Calu3 (cell line): ENCODE results near the gene PKN2. TPM values are rescaled to one million over a fixed set of nuclear protein-coding genes. Genes with fewer than 3 reads are reported as not detected.
"Not testable (repeated sequence)": the region's sequence is repeated elsewhere in the genome, so short reads cannot be mapped to it uniquely, and the experiment has no call there.

Experiments used
- BruUV-seq: library from RNA; stranded (reverse); fragments of 400-500 nt; replicated peaks from 2 replicates; lab custom pipeline; 2021; lab: Mats Ljungman, UMichigan
- CTCF ChIA-PET: fragments of 300-600 bp; sonication (Branson Sonifier 250); formaldehyde crosslinking; loops from one replicate; lab custom pipeline; 2022; ENCODE audit warnings: antibody characterized with exemption; lab: Charles Lee
- DNase-seq: peaks from one replicate; pipeline ENCODE4 v3.0.0; 2022
- H3K27ac Mint-ChIP-seq: one replicate; pipeline ENCODE4 v1.8.0; 2022; ENCODE audit warnings: mixed read lengths; ENCODE audit not compliant: unreplicated experiment
- H3K27me3 Mint-ChIP-seq: one replicate; pipeline ENCODE4 v1.8.0; 2022; ENCODE audit warnings: mixed read lengths; ENCODE audit not compliant: unreplicated experiment
- H3K36me3 Mint-ChIP-seq: one replicate; pipeline ENCODE4 v1.8.0; 2022; ENCODE audit warnings: mild to moderate bottlenecking, moderate library complexity, mixed read lengths; ENCODE audit not compliant: insufficient read depth, unreplicated experiment
- H3K4me1 Mint-ChIP-seq: one replicate; pipeline ENCODE4 v1.8.0; 2022; ENCODE audit warnings: mild to moderate bottlenecking, low read depth, mixed read lengths; ENCODE audit not compliant: unreplicated experiment
- H3K4me3 Mint-ChIP-seq: one replicate; pipeline ENCODE4 v1.8.0; 2022; ENCODE audit warnings: mild to moderate bottlenecking, low read depth, moderate library complexity, mixed read lengths; ENCODE audit not compliant: unreplicated experiment
- H3K9me3 Mint-ChIP-seq: one replicate; pipeline ENCODE4 v1.8.0; 2022; ENCODE audit warnings: low read depth, mixed read lengths; ENCODE audit not compliant: unreplicated experiment
- intact Hi-C: fragments of 100-400 bp; cut with micrococcal nuclease; formaldehyde crosslinking; loops from one replicate; pipeline ENCODE4 v1.10.0; 2022; ENCODE audit not compliant: unreplicated experiment
- total RNA-seq: library from RNA; stranded (reverse); gene quantifications from 2 replicates; pipeline ENCODE4 v1.2.3, GENCODE V29; 2022
- TF ChIP-seq, protein P1 (sequence below): fragments of 200-600 bp; IDR thresholded peaks from one replicate; pipeline ENCODE4 v1.8.0; 2022; ENCODE audit warnings: antibody characterized with exemption; ENCODE audit not compliant: unreplicated experiment

Gene PKN2
- total RNA-seq, 1 experiment from 2014 or later = 82.8 TPM

DNA sequence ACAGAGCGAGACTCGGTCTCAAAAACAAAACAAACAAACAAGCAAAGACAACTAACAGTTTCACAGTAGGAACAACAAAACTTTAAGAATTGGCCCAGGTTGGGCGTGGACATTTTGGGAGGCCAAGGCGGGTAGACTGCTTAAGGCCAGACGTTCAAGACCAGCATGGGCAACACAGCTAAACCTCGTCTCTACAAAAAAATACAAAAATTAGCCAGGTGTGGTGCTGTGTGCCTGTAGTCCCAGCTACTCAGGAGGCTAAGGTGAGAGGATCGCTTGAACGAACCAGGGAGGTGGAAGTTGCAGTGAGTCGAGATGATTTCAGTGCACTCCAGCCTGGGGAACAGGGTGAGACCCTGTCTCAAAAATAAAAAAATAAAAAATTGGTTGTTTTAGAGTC, 193.8 kb downstream of the PKN2 start:
- TF ChIP-seq, protein P1, sequence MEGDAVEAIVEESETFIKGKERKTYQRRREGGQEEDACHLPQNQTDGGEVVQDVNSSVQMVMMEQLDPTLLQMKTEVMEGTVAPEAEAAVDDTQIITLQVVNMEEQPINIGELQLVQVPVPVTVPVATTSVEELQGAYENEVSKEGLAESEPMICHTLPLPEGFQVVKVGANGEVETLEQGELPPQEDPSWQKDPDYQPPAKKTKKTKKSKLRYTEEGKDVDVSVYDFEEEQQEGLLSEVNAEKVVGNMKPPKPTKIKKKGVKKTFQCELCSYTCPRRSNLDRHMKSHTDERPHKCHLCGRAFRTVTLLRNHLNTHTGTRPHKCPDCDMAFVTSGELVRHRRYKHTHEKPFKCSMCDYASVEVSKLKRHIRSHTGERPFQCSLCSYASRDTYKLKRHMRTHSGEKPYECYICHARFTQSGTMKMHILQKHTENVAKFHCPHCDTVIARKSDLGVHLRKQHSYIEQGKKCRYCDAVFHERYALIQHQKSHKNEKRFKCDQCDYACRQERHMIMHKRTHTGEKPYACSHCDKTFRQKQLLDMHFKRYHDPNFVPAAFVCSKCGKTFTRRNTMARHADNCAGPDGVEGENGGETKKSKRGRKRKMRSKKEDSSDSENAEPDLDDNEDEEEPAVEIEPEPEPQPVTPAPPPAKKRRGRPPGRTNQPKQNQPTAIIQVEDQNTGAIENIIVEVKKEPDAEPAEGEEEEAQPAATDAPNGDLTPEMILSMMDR = no peak
- no peaks in the 10 kb centered on the region for H3K27me3 Mint-ChIP-seq
- H3K9me3 Mint-ChIP-seq = no peaks in the 10 kb centered on the region
- BruUV-seq = no TSS peak
- H3K4me1 Mint-ChIP-seq = peaks cover 20% of the 10 kb centered on the region
- peaks cover 28% of the 10 kb centered on the region for H3K36me3 Mint-ChIP-seq
- intact Hi-C loops = loop anchor here (1.0 to 2.0 kb wide), 2 partner anchors 142 to 223 kb away; no protein-coding TSS in a partner anchor
- DNase-seq = no peak
- H3K4me3 Mint-ChIP-seq = no peak overlapping the region
- H3K27ac Mint-ChIP-seq = no peak overlapping the region
- CTCF ChIA-PET = no interaction called here

DNA sequence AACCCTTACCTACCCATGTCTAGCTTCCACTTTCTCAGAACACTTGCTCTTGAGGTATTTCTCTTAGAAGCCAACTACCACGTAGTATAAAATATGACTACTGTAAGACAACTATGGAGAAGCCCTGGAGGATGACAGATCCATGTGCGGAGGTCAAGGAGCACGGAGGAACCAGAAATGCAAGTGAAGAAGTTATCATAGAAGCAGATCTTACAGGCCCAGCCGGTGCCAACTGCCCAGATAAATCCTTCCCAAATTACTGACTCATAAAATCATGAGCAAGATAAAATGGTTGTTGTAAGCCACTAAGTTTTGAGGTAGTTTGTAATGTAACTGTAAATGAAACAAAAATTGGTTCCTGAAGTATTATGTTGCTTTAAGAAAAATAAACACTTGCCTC, 194.7 kb downstream of the PKN2 start:
- CTCF ChIA-PET = interaction anchor here (0.6 kb wide), 3 partner anchors 80 to 147 kb away, joined by 3 to 4 read pairs (median 3); no protein-coding TSS in a partner anchor
- H3K9me3 Mint-ChIP-seq = no peaks in the 10 kb centered on the region
- peaks cover 33% of the 10 kb centered on the region for H3K36me3 Mint-ChIP-seq
- H3K4me1 Mint-ChIP-seq = peaks cover 25% of the 10 kb centered on the region
- no peak for DNase-seq
- intact Hi-C loops = no loop called here
- BruUV-seq = no TSS peak
- no peak overlapping the region for H3K27ac Mint-ChIP-seq
- TF ChIP-seq, protein P1 = no peak
- H3K27me3 Mint-ChIP-seq = no peaks in the 10 kb centered on the region
- H3K4me3 Mint-ChIP-seq = no peak overlapping the region

DNA sequence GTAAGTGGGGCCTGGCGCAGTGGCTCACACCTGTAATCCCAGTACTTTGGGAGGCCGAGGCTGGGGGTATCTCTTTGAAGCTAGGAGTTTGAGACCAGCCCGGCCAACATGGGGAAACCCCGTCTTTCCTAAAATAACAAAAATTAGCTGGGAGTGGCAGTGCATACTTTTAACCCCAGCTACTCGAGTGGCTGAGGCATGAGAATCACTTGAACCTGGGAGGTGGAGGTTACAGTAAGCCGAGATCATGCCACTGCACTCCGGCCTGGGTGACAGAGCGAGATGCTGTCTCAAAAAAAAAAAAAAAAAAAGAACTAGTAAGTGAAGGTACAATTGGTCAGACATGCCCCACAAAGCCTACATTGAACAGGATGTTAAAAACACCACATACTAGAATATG, 196.6 kb downstream of the PKN2 start:
- BruUV-seq, H3K9me3 Mint-ChIP-seq, H3K4me3 Mint-ChIP-seq, DNase-seq, H3K27me3 Mint-ChIP-seq, H3K27ac Mint-ChIP-seq, intact Hi-C loops, CTCF ChIA-PET: not testable (repeated sequence)
- Mint-ChIP-seq H3K4me1 (peaks cover 24% of the 10 kb centered on the region), H3K36me3 (peaks cover 48% of the 10 kb centered on the region)

DNA sequence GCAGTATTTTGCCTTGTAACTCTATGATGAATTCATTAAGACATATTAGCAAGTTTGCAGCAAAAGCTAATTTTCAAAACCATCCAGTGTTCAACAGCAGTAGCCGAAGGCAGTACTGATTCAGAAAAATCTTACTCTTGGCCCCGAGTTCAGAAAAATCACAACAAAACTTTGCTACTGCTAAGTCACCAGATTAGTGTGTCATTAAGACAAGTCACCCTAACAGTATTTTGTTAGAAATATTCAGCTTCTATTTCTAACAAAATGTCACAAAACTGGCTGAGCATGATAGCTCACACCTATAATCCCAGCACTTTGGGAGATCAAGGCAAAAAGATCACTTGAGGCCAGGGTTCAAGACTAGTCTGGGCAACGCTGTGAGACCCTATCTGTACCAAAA, 199.1 kb downstream of the PKN2 start:
- Mint-ChIP-seq H3K27ac (no peak overlapping the region), H3K4me3 (peak overlapping the region; percentile 12), H3K27me3 (no peaks in the 10 kb centered on the region), H3K9me3 (no peaks in the 10 kb centered on the region), H3K4me1 (peaks cover 26% of the 10 kb centered on the region), H3K36me3 (peaks cover 56% of the 10 kb centered on the region)
- intact Hi-C loops = no loop called here
- no peak for DNase-seq
- CTCF ChIA-PET = interaction anchor here (0.6 to 0.7 kb wide), 3 partner anchors 9 to 1316 kb away, joined by 3 to 6 read pairs (median 3); no protein-coding TSS in a partner anchor
- TF ChIP-seq, protein P1 = no peak
- BruUV-seq = no TSS peak

Other genes with a start within 250 kb of the PKN2 start
- gene GTF2B, start 207.3 kb downstream of the PKN2 start, total RNA-seq = 39.3 and 50.0 TPM in 2 replicates